IMR-90 (cell line): ENCODE data around the gene MAP3K8. TPM values are rescaled to one million over a fixed set of nuclear protein-coding genes. Genes with fewer than 3 reads are reported as not detected.

ENCODE experiments used
- ATAC-seq: fragments of 200-7000 bp; cut with Tn5 transposase; 2 replicates; pipeline ENCODE4 v1.9.1; 2020; ENCODE audit warnings: low read depth, mild to moderate bottlenecking, moderate library complexity
- BruUV-seq: library from RNA; stranded (reverse); fragments of 400-500 nt; replicated peaks from 2 replicates; lab custom pipeline; 2021; lab: Mats Ljungman, UMichigan
- CTCF ChIA-PET: fragments of 300-600 bp; formaldehyde crosslinking; extraction: SDS; loops from one replicate; lab custom pipeline; 2021; ENCODE audit warnings: antibody characterized with exemption; lab: Yijun Ruan, JAX
- POLR2A ChIA-PET: fragments of 300-600 bp; sonication (Branson Sonifier 250); formaldehyde crosslinking; loops from one replicate; lab custom pipeline; 2022; ENCODE audit warnings: antibody characterized with exemption; ENCODE audit not compliant: unreplicated experiment; lab: Charles Lee
- DNase-seq: peaks from one replicate; pipeline ENCODE4 v3.0.0; 2013
- H2AFZ ChIP-seq: replicated peaks from 2 replicates; pipeline ENCODE3; 2013; ENCODE audit warnings: low read length, mild to moderate bottlenecking; ENCODE audit not compliant: poor library complexity
- H2AK5ac ChIP-seq: 2 replicates; pipeline ENCODE4 v1.6.1; 2013; ENCODE audit warnings: low read depth, low read length, inconsistent platforms
- H2AK9ac ChIP-seq: replicated peaks from 2 replicates; pipeline ENCODE3; 2013; ENCODE audit warnings: mild to moderate bottlenecking, low read depth, low read length, moderate library complexity; ENCODE audit not compliant: poor library complexity
- H2BK120ac ChIP-seq: 2 replicates; pipeline ENCODE4 v1.6.1; 2013; ENCODE audit warnings: low read depth, low read length, inconsistent platforms
- H2BK15ac ChIP-seq: 3 replicates; pipeline ENCODE4 v1.6.1; 2013; ENCODE audit warnings: low read depth, low read length, inconsistent platforms
- H2BK20ac ChIP-seq: 2 replicates; pipeline ENCODE4 v1.6.1; 2013; ENCODE audit warnings: low read depth, mild to moderate bottlenecking, inconsistent platforms, low read length, moderate library complexity
- H2BK5ac ChIP-seq: 2 replicates; pipeline ENCODE4 v1.6.1; 2013; ENCODE audit warnings: mild to moderate bottlenecking, low read depth, low read length, inconsistent platforms; ENCODE audit not compliant: poor library complexity, severe bottlenecking
- H3K14ac ChIP-seq: replicated peaks from 2 replicates; pipeline ENCODE4 v1.6.1; 2013; ENCODE audit warnings: low read depth, low read length, inconsistent platforms
- H3K18ac ChIP-seq: 2 replicates; pipeline ENCODE4 v1.6.1; 2013; ENCODE audit warnings: low read depth, low read length, control low read depth
- H3K23ac ChIP-seq: 2 replicates; pipeline ENCODE4 v1.6.1; 2013; ENCODE audit warnings: low read depth, low read length, inconsistent platforms
- H3K27ac ChIP-seq: 2 replicates; pipeline ENCODE4 v1.5.1; 2013; ENCODE audit warnings: mild to moderate bottlenecking, control low read depth, low read length; ENCODE audit not compliant: insufficient read depth
- H3K27me3 ChIP-seq: 2 replicates; pipeline ENCODE4 v1.6.1; 2013; ENCODE audit warnings: low read length; ENCODE audit not compliant: control insufficient read depth, insufficient read depth
- H3K36me3 ChIP-seq: 2 replicates; pipeline ENCODE4 v1.6.1; 2013; ENCODE audit warnings: low read length, mixed read lengths; ENCODE audit not compliant: control insufficient read depth, insufficient read depth
- H3K4ac ChIP-seq: 2 replicates; pipeline ENCODE4 v1.6.1; 2013; ENCODE audit warnings: low read depth, low read length, inconsistent platforms
- H3K4me1 ChIP-seq: 2 replicates; pipeline ENCODE4 v1.6.1; 2013; ENCODE audit warnings: low read length, mixed read lengths; ENCODE audit not compliant: control insufficient read depth, insufficient read depth
- H3K4me2 ChIP-seq: 2 replicates; pipeline ENCODE4 v1.6.1; 2013; ENCODE audit warnings: low read depth, mild to moderate bottlenecking, control low read depth, low read length, moderate library complexity
- H3K4me3 ChIP-seq: 2 replicates; pipeline ENCODE4 v1.5.1; 2013; ENCODE audit warnings: low read depth, mild to moderate bottlenecking, control low read depth, low read length, moderate library complexity; ENCODE audit not compliant: insufficient read depth
- H3K56ac ChIP-seq: 2 replicates; pipeline ENCODE4 v1.6.1; 2013; ENCODE audit warnings: low read length, inconsistent platforms; ENCODE audit not compliant: insufficient read depth; ENCODE audit errors: extremely low read depth
- H3K79me1 ChIP-seq, 2 experiments: 2 replicates each; pipeline ENCODE4 v1.6.1; 2013; ENCODE audit warnings: low read length in 2 of 2, inconsistent platforms in 1 of 2, low read depth in 1 of 2
- H3K9ac ChIP-seq: 2 replicates; pipeline ENCODE4 v1.6.1; 2013; ENCODE audit warnings: low read depth, low read length, control low read depth
- H3K9me1 ChIP-seq: 2 replicates; pipeline ENCODE4 v1.6.1; 2013; ENCODE audit warnings: low read length, inconsistent platforms; ENCODE audit not compliant: insufficient read depth
- H3K9me3 ChIP-seq: 2 replicates; pipeline ENCODE4 v1.6.1; 2013; ENCODE audit warnings: low read length; ENCODE audit not compliant: control insufficient read depth, insufficient read depth
- H4K20me1 ChIP-seq: 2 replicates; pipeline ENCODE4 v1.6.1; 2013; ENCODE audit warnings: low read length, inconsistent platforms; ENCODE audit not compliant: insufficient read depth
- H4K5ac ChIP-seq: 2 replicates; pipeline ENCODE4 v1.6.1; 2013; ENCODE audit warnings: mild to moderate bottlenecking, low read depth, low read length, control low read depth
- H4K8ac ChIP-seq, 2 experiments: 2 replicates each; pipeline ENCODE4 v1.6.1; 2013; ENCODE audit warnings: low read depth in 2 of 2, low read length in 2 of 2, control low read depth in 1 of 2, inconsistent platforms in 1 of 2
- H4K91ac ChIP-seq: 2 replicates; pipeline ENCODE4 v1.6.1; 2013; ENCODE audit warnings: low read depth, low read length, inconsistent platforms; ENCODE audit not compliant: insufficient read depth
- BHLHE40 ChIP-seq: fragments of 150-350 bp; IDR thresholded peaks from 2 replicates; pipeline ENCODE4 v1.6.1; 2016; ENCODE audit warnings: mild to moderate bottlenecking, low read depth, low read length
- CEBPB ChIP-seq: IDR thresholded peaks from 2 replicates; pipeline ENCODE4 v1.6.1; 2012; ENCODE audit warnings: low read depth, low read length, improper control_type of control experiment
- CHD1 ChIP-seq: IDR thresholded peaks from 2 replicates; pipeline ENCODE4 v1.6.1; 2012; ENCODE audit warnings: low read depth, low read length, improper control_type of control experiment
- FOS ChIP-seq: fragments of 150-350 bp; IDR thresholded peaks from 2 replicates; pipeline ENCODE4 v1.6.1; 2016; ENCODE audit warnings: low read depth, low read length
- MAFK ChIP-seq: IDR thresholded peaks from 2 replicates; pipeline ENCODE4 v1.6.1; 2012; ENCODE audit warnings: low read depth, low read length, improper control_type of control experiment
- MAZ ChIP-seq: IDR thresholded peaks from 2 replicates; pipeline ENCODE4 v1.6.1; 2012; ENCODE audit warnings: low read depth, mild to moderate bottlenecking, low read length, improper control_type of control experiment, moderate library complexity, borderline replicate concordance
- NFE2L2 ChIP-seq: fragments of 150-350 bp; IDR thresholded peaks from 2 replicates; pipeline ENCODE4 v1.6.1; 2016; ENCODE audit warnings: low read depth, mild to moderate bottlenecking, low read length
- POLR2A ChIP-seq: IDR thresholded peaks from 2 replicates; pipeline ENCODE4 v1.6.1; 2012; ENCODE audit warnings: mild to moderate bottlenecking, low read depth, low read length
- RAD21 ChIP-seq: IDR thresholded peaks from 2 replicates; pipeline ENCODE4 v1.6.1; 2012; ENCODE audit warnings: low read length, improper control_type of control experiment
- RCOR1 ChIP-seq: IDR thresholded peaks from 2 replicates; pipeline ENCODE4 v1.6.1; 2012; ENCODE audit warnings: mild to moderate bottlenecking, low read length, improper control_type of control experiment; ENCODE audit not compliant: insufficient replicate concordance
- SMC3 ChIP-seq: fragments of 150-350 bp; IDR thresholded peaks from 2 replicates; pipeline ENCODE4 v1.6.1; 2016; ENCODE audit warnings: low read depth, mild to moderate bottlenecking, antibody characterized with exemption, low read length, moderate library complexity
- WGBS, 2 experiments: methylation state at CpG; one replicate each; pipeline versions ENCODE4 v1.1.5 to v1.1.7; 2013; ENCODE audit warnings: missing lambda C conversion rate in 2 of 2; ENCODE audit not compliant: insufficient read length in 1 of 2; ENCODE audit errors: extremely low coverage in 2 of 2; 5-methylcytosine and 5-hydroxymethylcytosine counted together
- dilution Hi-C: fragments of 300-500 bp; cut with HindIII; formaldehyde crosslinking; loops from one replicate; pipeline ENCODE4 v1.14.3; 2018; ENCODE audit warnings: low sequenced_read_pairs; ENCODE audit not compliant: unreplicated experiment
- in situ Hi-C: fragments of 300-500 bp; cut with MboI; formaldehyde crosslinking; loops from 3 replicates; pipeline ENCODE4 v1.14.3; 2019; ENCODE audit warnings: low sequenced_read_pairs, inconsistent platforms, mixed read lengths
- intact Hi-C: fragments of 100-400 bp; cut with micrococcal nuclease; formaldehyde crosslinking; loops from 2 replicates; pipeline ENCODE4 v1.10.0; 2022
- polyA plus RNA-seq, 3 experiments: library from polyadenylated mRNA; depleted of rRNA; stranded (reverse); fragments of >200 nt; gene quantifications; 2 replicates each; pipeline ENCODE4 v1.2.3, GENCODE V29; 2012; ENCODE audit warnings: low replicate concordance in 1 of 3
- total RNA-seq: library from RNA; depleted of rRNA; stranded (reverse); fragments of >200 nt; gene quantifications from 2 replicates; pipeline ENCODE4 v1.2.3, GENCODE V29; 2012
- TF ChIP-seq, protein P1 (sequence below): fragments of 150-350 bp; IDR thresholded peaks from 2 replicates; pipeline ENCODE4 v1.6.1; 2016; ENCODE audit warnings: low read depth, mild to moderate bottlenecking, low read length, moderate library complexity, borderline replicate concordance
- TF ChIP-seq, protein P2 (sequence below): fragments of 150-350 bp; IDR thresholded peaks from 2 replicates; pipeline ENCODE4 v1.6.1; 2017; ENCODE audit warnings: mild to moderate bottlenecking, antibody characterized with exemption, low read length, low read depth

The MAP3K8 gene
- total and polyA plus RNA-seq, 2 of the 4 experiments (the other 2 are of a cell fraction), result 1.8 to 2.6 TPM

DNA sequence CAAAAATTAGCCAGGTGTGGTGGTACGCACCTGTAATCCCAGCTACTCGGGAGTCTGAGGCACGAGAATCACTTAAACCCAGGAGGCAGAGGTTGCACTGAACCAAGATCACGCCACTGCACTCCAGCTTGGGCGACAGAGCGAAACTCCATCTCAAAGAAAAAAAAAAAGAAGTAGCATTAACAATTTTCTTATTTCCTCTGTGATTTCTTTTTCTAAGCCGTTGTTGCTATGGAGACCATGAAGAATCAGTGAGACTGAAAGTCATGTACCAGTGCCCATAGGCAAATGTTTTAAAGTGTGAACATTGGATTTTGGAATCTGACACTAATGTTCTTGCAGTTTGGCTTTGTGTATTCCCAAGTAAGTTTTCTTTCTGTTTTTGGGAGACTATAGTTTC lies 18.4 kb upstream of the MAP3K8 start:
- no peak overlapping the region for H2BK20ac ChIP-seq
- CTCF ChIA-PET, result interaction anchor here (0.5 kb wide), 1 partner anchor 166 kb away, joined by 4 read pairs; no protein-coding TSS in a partner anchor

More for the DNA sequence above, 18.4 kb upstream of the MAP3K8 start:
- Histone ChIP-seq H2AK9ac (no peak overlapping the region), H2AK5ac (no peak overlapping the region), H2BK15ac (no peak overlapping the region; the same call in 2 of the 3 replicates), H3K9me1 (no peaks in the 10 kb centered on the region), H2BK120ac (no peak overlapping the region), H3K4ac (no peak overlapping the region), H3K9me3 (no peaks in the 10 kb centered on the region), H2AFZ (no peak overlapping the region), H3K4me3 (no peak overlapping the region), H3K14ac (no peak overlapping the region), H3K4me1 (no peaks in the 10 kb centered on the region), H4K91ac (no peak overlapping the region), H3K56ac (no peak overlapping the region), H3K18ac (no peak overlapping the region), H3K27ac (no peak overlapping the region), H4K5ac (no peak overlapping the region), H4K8ac (no peak overlapping the region), H3K9ac (no peak overlapping the region), H3K36me3 (no peaks in the 10 kb centered on the region), H3K27me3 (no peaks in the 10 kb centered on the region), H2BK5ac (no peak overlapping the region), H3K79me1 (no peaks in the 10 kb centered on the region), H4K20me1 (no peaks in the 10 kb centered on the region), H3K23ac (no peak overlapping the region), H3K4me2 (no peak overlapping the region)
- dilution Hi-C loops, result no loop called here
- no TSS peak for BruUV-seq
- ATAC-seq (no peak), DNase-seq (no peak)
- TF ChIP-seq, protein P1, sequence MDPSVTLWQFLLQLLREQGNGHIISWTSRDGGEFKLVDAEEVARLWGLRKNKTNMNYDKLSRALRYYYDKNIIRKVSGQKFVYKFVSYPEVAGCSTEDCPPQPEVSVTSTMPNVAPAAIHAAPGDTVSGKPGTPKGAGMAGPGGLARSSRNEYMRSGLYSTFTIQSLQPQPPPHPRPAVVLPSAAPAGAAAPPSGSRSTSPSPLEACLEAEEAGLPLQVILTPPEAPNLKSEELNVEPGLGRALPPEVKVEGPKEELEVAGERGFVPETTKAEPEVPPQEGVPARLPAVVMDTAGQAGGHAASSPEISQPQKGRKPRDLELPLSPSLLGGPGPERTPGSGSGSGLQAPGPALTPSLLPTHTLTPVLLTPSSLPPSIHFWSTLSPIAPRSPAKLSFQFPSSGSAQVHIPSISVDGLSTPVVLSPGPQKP, result no peak
- TF ChIP-seq, protein P2, sequence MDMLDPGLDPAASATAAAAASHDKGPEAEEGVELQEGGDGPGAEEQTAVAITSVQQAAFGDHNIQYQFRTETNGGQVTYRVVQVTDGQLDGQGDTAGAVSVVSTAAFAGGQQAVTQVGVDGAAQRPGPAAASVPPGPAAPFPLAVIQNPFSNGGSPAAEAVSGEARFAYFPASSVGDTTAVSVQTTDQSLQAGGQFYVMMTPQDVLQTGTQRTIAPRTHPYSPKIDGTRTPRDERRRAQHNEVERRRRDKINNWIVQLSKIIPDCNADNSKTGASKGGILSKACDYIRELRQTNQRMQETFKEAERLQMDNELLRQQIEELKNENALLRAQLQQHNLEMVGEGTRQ, result no peak
- TF ChIP-seq RAD21, result no peak
- no peak for TF ChIP-seq BHLHE40
- no peak for TF ChIP-seq FOS
- TF ChIP-seq NFE2L2, result no peak
- no peak for TF ChIP-seq CEBPB
- no peak for TF ChIP-seq RCOR1
- no peak for TF ChIP-seq POLR2A
- TF ChIP-seq MAFK, result no peak
- no peak for TF ChIP-seq CHD1
- TF ChIP-seq SMC3, result no peak
- no peak for TF ChIP-seq MAZ
- intact Hi-C loops, result loop anchor here (2.0 kb wide), 1 partner anchor 67 kb away; the partner anchor contains the start of gene MTPAP
- no CpG with 5 or more reads among the region's 7 CpGs for WGBS, 2 experiments
- POLR2A ChIA-PET, result no interaction called here
- in situ Hi-C loops, result no loop called here
